Neural crest cell (in vitro differentiated cells): ENCODE results near the gene PPP1R15B. TPM values are rescaled to one million over a fixed set of nuclear protein-coding genes. Genes with fewer than 3 reads are reported as not detected.

Source experiments
- DNase-seq: peaks from one replicate; pipeline ENCODE4 v3.0.0; 2021; ENCODE audit warnings: low read depth, mixed read lengths, low spot score
- H3K27ac Mint-ChIP-seq: one replicate; pipeline ENCODE4 v1.8.0; 2021; ENCODE audit warnings: mild to moderate bottlenecking, mixed read lengths; ENCODE audit not compliant: unreplicated experiment
- H3K27me3 Mint-ChIP-seq: 2 replicates; pipeline ENCODE4 v1.8.0; 2021; ENCODE audit warnings: low read depth, mild to moderate bottlenecking, mixed read lengths
- H3K36me3 Mint-ChIP-seq: 2 replicates; pipeline ENCODE4 v1.8.0; 2021; ENCODE audit warnings: low read depth, mild to moderate bottlenecking, mixed read lengths
- H3K4me1 Mint-ChIP-seq: 2 replicates; pipeline ENCODE4 v1.8.0; 2021; ENCODE audit warnings: mixed read lengths
- H3K4me3 Mint-ChIP-seq: one replicate; pipeline ENCODE4 v1.8.0; 2021; ENCODE audit warnings: mild to moderate bottlenecking, mixed read lengths
- H3K9me3 Mint-ChIP-seq: 2 replicates; pipeline ENCODE4 v1.8.0; 2021; ENCODE audit warnings: mixed read lengths
- total RNA-seq: library from RNA; stranded (reverse); gene quantifications from 2 replicates; pipeline ENCODE4 v1.2.1, GENCODE V29; 2021
- TF ChIP-seq, protein P1 (sequence below): fragments of 200-600 bp; sonication (generic); conservative IDR thresholded peaks from 2 replicates; pipeline ENCODE4 v1.5.0; 2021; ENCODE audit warnings: antibody characterized with exemption, mild to moderate bottlenecking

PPP1R15B gene
- total RNA-seq, 1 donor from 2014 or later, result 46.6 TPM

DNA sequence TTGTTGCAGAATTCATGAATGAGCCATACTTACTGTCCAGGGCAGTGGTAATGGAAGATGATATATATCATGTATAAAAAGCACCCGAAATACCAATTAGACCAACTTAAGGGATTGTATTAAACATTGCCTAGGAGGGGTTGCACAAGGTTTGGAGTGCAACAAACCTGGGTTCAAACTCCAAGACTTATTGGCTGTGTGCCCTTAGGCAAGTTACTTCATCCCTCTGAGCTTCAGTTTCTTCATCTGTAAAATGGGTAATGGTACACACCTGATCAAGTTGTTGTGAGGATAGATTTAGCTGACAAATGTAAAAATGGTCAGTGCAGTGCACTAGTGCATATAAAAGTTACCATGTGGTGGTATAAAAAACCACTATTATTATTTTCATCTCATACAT, 9.8 kb upstream of the PPP1R15B start:
- Mint-ChIP-seq H3K27me3 (no peaks in the 10 kb centered on the region), H3K36me3 (peaks cover 5% of the 10 kb centered on the region), H3K27ac (no peak overlapping the region), H3K4me3 (no peak overlapping the region), H3K9me3 (no peaks in the 10 kb centered on the region), H3K4me1 (peaks cover 23% of the 10 kb centered on the region)
- TF ChIP-seq, protein P1, sequence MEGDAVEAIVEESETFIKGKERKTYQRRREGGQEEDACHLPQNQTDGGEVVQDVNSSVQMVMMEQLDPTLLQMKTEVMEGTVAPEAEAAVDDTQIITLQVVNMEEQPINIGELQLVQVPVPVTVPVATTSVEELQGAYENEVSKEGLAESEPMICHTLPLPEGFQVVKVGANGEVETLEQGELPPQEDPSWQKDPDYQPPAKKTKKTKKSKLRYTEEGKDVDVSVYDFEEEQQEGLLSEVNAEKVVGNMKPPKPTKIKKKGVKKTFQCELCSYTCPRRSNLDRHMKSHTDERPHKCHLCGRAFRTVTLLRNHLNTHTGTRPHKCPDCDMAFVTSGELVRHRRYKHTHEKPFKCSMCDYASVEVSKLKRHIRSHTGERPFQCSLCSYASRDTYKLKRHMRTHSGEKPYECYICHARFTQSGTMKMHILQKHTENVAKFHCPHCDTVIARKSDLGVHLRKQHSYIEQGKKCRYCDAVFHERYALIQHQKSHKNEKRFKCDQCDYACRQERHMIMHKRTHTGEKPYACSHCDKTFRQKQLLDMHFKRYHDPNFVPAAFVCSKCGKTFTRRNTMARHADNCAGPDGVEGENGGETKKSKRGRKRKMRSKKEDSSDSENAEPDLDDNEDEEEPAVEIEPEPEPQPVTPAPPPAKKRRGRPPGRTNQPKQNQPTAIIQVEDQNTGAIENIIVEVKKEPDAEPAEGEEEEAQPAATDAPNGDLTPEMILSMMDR, result no peak
- no peak for DNase-seq

DNA sequence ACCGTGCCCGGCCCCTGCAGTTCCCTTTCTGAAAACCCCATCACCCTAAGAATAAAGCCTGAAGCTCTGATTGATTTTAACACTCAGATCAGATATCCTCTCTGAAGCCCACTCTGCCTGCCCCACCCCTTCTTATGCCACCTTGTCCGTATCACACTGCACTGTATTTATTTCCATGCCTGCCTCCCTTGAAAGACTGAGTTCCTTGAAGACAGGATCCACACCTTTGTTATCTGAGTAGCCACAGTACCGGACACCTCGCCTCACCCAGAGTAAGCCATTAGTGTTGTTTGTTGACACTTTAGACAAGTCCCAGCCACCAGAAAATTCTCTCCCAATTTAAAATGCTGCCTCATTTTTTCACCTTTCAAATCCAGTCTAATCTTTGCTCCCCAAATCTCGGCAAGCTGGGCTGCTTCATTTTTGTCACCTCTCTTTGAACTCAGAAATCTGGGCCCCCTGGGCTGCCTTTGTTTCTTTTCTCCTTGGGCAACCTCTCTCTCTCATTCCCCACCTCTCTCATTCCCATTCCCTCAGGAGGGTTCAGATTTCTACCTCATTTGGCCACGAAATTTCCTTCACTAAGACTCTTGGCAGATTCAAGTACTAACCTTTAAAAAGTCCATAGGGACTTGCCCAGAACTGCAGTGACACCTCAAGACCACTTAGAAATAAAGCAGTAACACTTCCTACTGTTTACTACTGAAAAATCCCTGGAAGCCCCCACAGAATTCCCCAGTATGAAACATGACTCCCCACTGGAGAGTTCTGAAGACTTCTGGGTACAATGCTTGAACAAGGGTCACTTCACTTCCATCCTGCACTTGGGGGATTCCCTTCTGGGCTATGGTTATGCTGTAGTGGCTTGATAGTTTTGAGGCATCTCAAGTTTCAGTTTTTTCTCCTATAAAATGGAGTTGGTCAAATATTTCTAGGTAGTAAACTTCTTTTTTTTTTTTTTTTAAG, 8.7 kb upstream of the PPP1R15B start:
- DNase-seq, result no peak
- TF ChIP-seq, protein P1, result no peak
- H3K27ac Mint-ChIP-seq, result peak overlapping the region; percentile 68
- peaks cover 23% of the 10 kb centered on the region for H3K4me1 Mint-ChIP-seq
- no peaks in the 10 kb centered on the region for H3K27me3 Mint-ChIP-seq
- no peaks in the 10 kb centered on the region for H3K9me3 Mint-ChIP-seq
- H3K4me3 Mint-ChIP-seq, result peak overlapping the region; percentile 16
- H3K36me3 Mint-ChIP-seq, result peaks cover 2% of the 10 kb centered on the region

DNA sequence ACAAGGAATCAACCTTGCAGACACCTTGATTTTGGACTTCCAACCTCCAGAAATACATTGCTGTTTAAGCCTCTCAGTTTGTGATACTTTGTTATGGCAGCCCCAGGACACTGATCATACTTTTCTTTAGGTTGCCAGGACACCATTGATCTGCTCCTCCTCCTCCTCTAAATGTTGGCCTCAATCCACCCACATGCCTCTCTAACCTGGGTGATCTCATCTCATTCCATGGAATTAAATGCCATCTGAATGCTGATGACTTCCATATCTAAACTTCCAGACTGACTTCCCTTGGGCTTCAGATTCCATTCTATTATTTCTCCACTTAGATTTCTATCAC, 7.4 kb upstream of the PPP1R15B start:
- Mint-ChIP-seq H3K4me3 (no peak overlapping the region), H3K27me3 (no peaks in the 10 kb centered on the region), H3K9me3 (no peaks in the 10 kb centered on the region), H3K36me3 (peaks cover 5% of the 10 kb centered on the region), H3K4me1 (peaks cover 26% of the 10 kb centered on the region), H3K27ac (no peak overlapping the region)
- DNase-seq, result no peak
- TF ChIP-seq, protein P1, result no peak

DNA sequence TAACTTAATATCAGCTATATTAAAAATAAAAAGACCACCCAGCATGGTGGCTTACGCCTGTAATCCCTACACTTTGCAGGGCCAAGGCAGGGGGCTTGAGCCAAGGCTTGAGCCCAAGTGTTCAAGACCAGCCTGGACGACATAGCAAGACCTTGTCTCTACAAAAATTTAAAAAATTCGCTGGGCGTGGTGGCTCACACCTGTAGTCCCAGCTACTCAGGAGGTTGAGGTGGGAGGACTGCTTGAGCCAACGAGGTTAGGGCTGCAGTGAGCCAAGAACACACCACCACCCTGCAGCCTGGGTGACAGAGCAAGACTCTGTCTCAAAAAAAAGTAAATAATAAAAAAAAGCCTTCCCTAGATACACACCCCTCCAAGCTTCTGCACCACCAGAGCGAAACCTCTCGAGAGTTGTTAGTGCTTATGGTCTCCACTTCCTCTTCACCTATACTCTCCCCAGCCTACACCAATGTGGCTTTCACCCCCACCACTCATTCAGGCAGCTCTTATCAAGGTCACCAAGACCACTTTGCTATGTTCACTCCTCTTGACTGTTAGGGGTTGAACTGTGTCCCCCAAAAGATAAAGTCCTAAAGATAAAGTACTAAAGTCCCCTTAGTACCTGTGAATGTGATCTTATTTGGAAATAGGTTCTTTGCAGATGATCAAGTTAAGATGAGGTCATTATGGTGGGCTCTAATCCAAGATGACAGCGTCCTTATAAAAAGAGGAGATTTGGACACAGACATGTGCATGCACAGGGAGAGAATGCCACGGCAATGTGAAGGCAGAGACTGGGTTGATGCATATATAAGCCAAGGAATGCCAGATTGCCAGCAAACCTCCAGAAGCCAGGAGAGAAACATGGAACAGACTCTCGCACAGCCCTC, 6.8 kb upstream of the PPP1R15B start:
- no peak for DNase-seq
- Mint-ChIP-seq H3K27ac (no peak overlapping the region), H3K36me3 (peaks cover 5% of the 10 kb centered on the region), H3K27me3 (no peaks in the 10 kb centered on the region), H3K4me3 (no peak overlapping the region), H3K9me3 (no peaks in the 10 kb centered on the region), H3K4me1 (peaks cover 27% of the 10 kb centered on the region)
- TF ChIP-seq, protein P1, result no peak

DNA sequence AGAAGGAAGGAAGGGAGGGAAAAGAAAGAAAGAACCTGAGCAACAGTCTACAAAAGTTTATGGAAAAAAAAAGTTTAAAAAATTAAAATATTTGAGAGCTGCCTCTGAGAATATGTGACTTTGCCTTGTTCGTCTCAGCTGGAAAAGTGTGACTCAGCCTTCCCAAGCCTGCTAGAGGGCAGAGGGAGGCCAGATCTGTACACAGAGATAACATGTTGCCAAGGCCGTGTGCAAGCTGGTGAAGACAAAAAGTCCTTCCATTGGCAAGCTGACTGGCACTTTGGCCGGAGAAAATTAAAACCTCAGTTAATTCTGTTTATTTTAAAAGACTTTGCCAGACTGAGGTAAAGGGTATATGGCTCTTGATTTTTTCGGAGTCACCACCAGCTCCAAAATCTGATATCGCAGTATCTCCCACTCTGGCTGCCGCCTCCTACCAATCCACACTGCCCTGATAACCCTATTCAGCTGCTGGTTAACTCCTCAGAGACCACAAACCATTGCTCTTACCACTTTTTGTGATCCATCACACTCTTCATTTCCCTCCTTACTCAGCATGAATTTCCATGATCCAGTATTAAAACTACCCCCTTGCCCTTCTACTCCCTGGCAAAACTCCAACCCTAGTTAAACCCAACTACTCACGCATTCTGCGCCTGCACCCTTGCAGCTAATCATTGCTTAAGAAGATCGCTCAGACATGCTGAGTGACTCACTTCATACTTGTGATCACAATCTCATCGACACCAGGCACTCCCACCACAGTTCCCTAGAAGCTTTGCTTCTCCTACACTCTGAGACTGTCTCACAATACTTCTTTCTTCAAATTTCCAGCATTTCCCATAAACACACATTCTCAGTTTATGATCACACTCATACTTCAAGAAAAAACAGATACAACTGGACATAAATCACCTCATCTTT, 5.7 kb upstream of the PPP1R15B start:
- Mint-ChIP-seq H3K36me3 (peaks cover 5% of the 10 kb centered on the region), H3K4me3 (no peak overlapping the region), H3K27ac (no peak overlapping the region), H3K9me3 (no peaks in the 10 kb centered on the region), H3K4me1 (peaks cover 31% of the 10 kb centered on the region), H3K27me3 (no peaks in the 10 kb centered on the region)
- no peak for DNase-seq
- TF ChIP-seq, protein P1, result no peak
